Stimulated activated CD8-positive, alpha-beta memory T cell treated with anti-CD3 and anti-CD28 coated beads, Interleukin-12 subunit alpha, Interleukin-12 subunit beta, amount 100 ng/mL, for 4 hours (primary cell): Measurements from ENCODE around the gene IRGQ.
"Not testable (repeated sequence)": the region's sequence is repeated elsewhere in the genome, so short reads cannot be mapped to it uniquely, and the experiment has no call there.

Source experiments
- DNase-seq: peaks from one replicate; pipeline ENCODE4 v3.0.0-alpha.2; 2020; ENCODE audit warnings: low read depth

The IRGQ gene

GRCh38 chr19:43570174-43570791 is 25.7 kb downstream of the IRGQ start:
- no peak for DNase-seq

GRCh38 chr19:43569657-43570056 is 26.3 kb downstream of the IRGQ start:
- DNase-seq, result no peak

- DNase-seq, result no peak
Observed at GRCh38 chr19:43564800-43565199, 31.1 kb downstream of the IRGQ start.

GRCh38 chr19:43563816-43564457 is 32.0 kb downstream of the IRGQ start:
- no peak for DNase-seq

- DNase-seq, result peak; percentile 71
Observed at GRCh38 chr19:43562698-43563241, 33.2 kb downstream of the IRGQ start.

- no peak for DNase-seq
Observed at GRCh38 chr19:43562226-43562697, 33.7 kb downstream of the IRGQ start.

- no peak for DNase-seq
Observed at GRCh38 chr19:43561139-43561970, 34.6 kb downstream of the IRGQ start.

- DNase-seq, result no peak
Observed at GRCh38 chr19:43560687-43561086, 35.2 kb downstream of the IRGQ start.

- peak; percentile 60 for DNase-seq
Observed at GRCh38 chr19:43555185-43555770, 40.7 kb downstream of the IRGQ start.

- DNase-seq, result no peak
Observed at GRCh38 chr19:43554317-43554895, 41.5 kb downstream of the IRGQ start.

- DNase-seq, result no peak
Observed at GRCh38 chr19:43553656-43554055, 42.3 kb downstream of the IRGQ start.

- DNase-seq, result no peak
Observed at GRCh38 chr19:43552616-43553015, 43.3 kb downstream of the IRGQ start.

GRCh38 chr19:43552198-43552450 is 43.8 kb downstream of the IRGQ start:
- DNase-seq, result no peak

- no peak for DNase-seq
Observed at GRCh38 chr19:43551399-43552197, 44.3 kb downstream of the IRGQ start.

GRCh38 chr19:43548706-43549105 is 47.2 kb downstream of the IRGQ start:
- no peak for DNase-seq

GRCh38 chr19:43547926-43548325 is 48.0 kb downstream of the IRGQ start:
- DNase-seq, result not testable (repeated sequence)

GRCh38 chr19:43546581-43546980 is 49.4 kb downstream of the IRGQ start:
- no peak for DNase-seq

GRCh38 chr19:43545981-43546380 is 50.0 kb downstream of the IRGQ start:
- DNase-seq, result no peak

- DNase-seq, result no peak
Observed at GRCh38 chr19:43545276-43545675, 50.7 kb downstream of the IRGQ start.

- no peak for DNase-seq
Observed at GRCh38 chr19:43544077-43544476, 51.9 kb downstream of the IRGQ start.

- DNase-seq, result no peak
Observed at GRCh38 chr19:43541920-43542650, 53.8 kb downstream of the IRGQ start.
